NCI-H524 (cell line): ENCODE measurements around the gene KLHL25.
"Not testable (repeated sequence)": the region's sequence is repeated elsewhere in the genome, so short reads cannot be mapped to it uniquely, and the experiment has no call there.

ENCODE experiments used
- DNase-seq, 2 experiments: peaks; one replicate each; lab custom pipeline; 2025; lab: John Stamatoyannopoulos, UW

KLHL25 gene, protein sequence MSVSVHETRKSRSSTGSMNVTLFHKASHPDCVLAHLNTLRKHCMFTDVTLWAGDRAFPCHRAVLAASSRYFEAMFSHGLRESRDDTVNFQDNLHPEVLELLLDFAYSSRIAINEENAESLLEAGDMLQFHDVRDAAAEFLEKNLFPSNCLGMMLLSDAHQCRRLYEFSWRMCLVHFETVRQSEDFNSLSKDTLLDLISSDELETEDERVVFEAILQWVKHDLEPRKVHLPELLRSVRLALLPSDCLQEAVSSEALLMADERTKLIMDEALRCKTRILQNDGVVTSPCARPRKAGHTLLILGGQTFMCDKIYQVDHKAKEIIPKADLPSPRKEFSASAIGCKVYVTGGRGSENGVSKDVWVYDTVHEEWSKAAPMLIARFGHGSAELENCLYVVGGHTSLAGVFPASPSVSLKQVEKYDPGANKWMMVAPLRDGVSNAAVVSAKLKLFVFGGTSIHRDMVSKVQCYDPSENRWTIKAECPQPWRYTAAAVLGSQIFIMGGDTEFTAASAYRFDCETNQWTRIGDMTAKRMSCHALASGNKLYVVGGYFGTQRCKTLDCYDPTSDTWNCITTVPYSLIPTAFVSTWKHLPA

DNA sequence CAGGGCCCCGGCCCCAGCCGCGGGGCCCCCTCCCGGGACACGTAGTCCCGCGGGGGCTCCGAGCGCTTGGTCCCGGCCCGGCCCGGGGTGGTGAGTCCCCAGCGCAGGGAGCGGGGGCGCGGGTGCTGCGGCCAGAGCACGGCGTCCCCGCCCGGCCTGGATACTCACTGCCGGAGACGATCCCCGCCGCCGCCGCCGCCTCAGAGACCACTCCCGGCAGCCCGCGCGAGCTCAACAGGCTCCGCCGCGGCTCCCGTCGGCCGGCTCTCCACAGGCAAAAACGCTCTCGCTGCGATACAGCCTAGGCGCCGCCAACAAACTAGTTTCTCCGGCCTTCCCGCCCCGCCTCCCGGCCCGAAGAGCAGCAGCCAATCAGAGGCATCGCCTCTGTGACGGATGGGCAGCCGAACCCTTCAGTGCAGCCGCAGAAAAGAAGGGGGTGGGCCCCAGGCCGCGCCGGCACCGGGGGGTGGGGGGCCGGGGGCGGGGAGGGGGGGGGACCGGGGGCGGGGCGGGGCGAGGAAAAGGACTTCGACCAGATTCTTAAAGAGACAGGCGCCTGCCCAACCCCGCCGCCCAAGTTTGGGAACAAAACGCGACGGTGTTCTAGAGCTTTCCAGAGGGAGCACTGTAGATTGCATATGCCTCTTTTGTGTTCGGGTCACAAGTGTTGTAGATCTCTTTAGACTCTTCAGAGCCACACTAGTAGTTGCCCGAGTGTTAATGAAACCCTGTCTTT is at the start of gene KLHL25:
Gene KLHL25 (minus strand): TSS at position 328 of the 739 bp plus-strand sequence. CDS start 25,115 bp downstream, outside the sequence.
- DNase-seq: peak; percentile 93 to 95

DNA sequence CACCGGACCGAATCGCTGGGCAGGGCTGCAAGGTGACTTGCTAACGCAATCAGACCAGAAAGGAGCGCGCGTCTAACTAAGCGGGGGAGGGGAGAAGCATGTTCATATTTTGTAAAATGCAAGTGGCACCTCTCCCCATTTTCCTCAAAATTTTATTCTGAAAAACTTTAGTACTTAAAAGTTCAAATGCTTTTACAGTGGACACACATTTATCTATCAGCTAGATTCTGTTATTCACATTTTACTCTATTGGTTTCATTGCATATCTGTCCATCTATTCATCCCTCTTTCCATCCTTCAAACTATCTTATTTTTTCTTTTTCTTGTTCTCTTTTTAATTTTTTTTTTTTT is 46.1 kb upstream of the KLHL25 start:
- DNase-seq: no peak

DNA sequence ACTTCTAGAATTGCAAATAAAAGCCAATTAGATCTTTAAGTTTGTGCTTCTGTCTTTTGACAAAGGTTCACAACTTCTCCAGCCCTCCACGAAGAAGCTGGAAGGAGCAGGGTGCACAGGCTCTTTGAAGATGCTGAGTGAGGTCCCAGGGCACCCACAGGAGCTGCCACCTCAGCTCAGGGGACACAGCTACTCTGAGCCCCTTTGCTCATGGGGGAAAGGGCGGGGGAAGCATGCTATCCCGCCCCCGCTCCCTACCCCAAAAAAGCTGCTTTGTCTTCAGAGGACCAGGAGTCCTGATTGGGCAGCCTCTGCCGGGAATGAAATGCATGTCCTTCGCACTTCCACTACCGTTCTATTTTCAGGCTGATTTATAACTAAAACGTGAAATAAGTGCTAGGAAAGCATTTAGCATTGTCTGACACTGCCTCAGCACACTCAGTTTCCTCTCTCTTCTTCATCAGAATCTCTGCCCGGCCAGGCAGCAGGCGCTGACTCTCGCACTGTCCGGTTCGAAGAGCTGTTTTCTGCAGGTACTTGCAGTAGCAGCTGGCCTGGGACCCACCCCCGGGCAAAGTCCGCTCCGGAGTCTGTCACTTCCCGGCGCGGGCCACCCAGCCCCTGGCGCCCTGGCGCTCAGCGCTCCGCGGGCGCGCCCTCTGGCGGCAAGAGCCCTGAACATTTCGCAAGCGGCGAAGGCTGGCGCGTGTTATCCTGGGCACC is 45.5 kb upstream of the KLHL25 start:
- peak; percentile 83 to 90 for DNase-seq

DNA sequence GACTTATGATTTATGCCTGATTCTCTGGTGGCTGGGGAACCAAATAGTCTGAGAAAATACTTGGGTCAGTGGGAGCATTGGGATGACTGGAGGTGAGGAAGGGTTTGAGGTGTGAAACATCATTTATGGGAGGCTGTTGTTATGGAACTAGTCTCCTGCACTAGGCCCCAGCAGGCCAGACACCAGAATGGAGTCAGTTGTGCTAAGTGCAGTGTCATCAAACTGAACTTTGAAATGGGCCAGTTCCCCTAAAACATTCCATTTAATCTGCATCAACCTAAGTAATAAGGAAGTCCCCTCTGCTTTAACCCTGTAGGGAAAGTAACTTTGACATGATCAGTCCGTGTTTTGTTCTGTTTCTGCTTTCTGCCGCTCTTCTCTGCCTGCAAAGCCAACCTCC is 44.9 kb upstream of the KLHL25 start:
- no peak for DNase-seq

DNA sequence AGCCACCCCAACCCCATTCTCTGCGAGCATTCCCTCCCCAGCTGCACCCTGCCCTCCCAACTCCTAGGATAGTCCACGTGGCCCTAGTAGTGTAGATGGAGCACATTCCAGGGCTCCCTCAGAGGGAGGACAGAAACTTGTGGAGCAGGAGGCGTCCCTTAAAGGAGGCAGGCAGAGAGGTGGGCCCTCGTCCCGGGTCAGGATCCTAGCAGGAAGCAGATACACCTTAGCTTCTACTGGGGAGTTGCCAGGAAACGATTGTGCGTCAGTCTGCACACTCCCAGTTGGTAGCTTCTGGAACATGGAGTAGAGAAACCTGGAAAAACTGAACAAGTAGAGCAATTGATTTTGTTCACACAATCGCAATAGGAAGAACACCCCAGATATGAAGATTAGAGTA is 43.9 kb upstream of the KLHL25 start:
- DNase-seq: no peak

DNA sequence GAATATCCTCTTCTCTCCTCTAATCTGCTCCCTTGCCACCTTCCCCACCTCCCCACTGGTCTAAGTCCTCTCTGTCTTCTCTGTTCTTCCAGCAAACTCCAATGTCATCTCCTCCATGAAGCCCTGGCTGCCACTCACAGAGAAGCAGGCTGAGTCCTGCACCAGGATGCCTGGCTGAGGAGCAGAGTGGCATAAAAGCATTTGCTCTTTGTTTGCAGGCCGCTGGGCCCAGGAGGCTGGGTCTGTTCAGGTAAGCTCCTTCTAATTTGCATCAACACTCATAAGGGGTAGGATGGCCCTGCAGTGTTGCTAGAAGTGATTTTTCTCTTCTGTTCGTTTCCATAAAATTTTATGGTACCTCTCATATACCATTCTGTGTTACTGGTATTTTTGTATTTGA is 43.2 kb upstream of the KLHL25 start:
- DNase-seq: no peak

DNA sequence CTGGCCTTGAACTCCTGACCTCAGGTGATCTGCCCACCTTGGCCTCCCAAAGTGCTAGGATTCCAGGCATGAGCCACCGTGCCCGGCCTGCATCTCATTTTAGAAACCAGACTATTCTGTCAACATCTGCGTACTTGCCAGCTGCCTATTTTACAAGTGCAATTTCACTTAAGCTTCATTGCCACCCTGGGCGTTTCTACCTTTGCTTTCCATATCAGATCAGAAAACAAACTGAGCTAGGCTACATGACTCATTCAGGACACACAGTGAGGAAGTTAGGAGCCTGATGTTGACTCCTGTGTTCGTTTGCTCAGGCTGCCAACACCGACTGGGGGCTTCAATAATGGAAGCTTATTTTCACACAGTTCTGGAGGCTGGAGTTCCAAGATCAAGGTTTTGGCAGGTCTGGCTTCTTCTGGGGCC is 42.3 kb upstream of the KLHL25 start:
- DNase-seq: no peak

DNA sequence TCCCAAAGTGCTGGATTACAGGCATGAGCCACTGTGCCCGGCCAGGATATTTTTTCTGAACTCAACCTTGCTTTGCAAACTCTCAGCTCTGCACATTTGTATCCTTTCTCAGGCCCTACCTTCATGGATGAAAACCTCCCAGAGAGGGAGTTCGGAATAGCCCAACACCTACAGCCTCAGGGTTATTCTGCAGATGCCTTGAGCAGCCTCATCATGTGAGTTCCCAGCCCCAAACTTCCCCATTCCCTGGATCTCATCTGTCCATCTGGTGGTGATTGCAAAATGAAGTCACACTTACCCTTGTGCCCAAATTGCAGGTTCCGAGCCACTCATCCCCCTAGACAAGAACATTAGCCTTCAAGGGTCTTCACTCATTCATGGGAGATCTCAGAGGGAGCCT is 39.9 kb upstream of the KLHL25 start:
- DNase-seq: no peak

DNA sequence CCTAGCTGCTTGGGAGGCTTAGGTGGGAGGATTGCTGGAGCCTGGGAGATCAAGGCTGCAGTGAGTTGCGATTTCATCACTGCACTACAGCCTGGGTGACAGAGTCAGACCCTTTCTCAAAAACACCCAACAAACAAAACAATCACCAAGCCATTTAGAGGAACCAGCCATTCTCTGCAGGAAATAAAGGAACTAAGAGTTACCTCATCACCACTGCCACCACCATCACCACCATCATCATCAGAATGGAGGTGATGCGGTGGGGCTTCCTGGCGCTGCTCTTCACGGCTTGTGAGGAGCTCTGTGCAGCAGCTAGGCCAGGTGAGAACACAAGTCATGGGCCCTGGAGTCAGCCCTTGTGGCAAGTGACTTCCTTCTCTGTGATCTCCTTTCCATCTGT is 37.7 kb upstream of the KLHL25 start:
- DNase-seq: no peak

DNA sequence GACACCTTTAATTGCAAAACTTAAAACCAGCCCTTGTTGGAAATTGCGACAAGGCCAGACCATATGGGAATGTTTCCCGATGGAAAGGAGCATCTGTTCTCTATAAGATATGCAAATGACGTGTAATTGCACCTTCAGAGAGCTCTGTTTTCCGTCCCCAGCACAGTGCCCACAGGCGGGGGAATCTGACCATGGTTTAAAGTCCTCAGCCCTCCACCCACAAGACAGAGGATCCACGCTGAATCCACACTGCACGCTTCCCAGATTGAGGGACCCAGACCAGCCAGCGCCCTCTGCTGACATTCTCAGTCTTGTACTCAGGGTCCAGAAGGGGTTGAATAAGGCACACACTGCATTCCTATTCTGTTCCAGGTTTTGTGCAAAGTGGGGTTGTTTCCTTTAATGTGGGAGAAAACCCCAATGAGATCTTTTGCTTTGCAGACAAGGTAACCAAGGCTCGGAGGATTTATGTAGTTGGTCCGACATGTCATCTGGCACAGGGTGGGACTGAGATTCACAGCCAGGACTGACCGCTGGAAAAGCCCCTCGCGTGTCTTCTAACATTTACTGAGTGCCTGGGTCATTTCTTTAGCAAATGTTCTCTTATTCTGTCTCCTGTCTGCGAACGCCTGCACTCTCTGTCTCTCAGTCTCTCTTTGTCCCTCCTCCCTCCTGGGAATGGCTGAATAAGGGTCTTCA is 36.8 kb upstream of the KLHL25 start:
- peak; percentile 97 to 98 for DNase-seq

DNA sequence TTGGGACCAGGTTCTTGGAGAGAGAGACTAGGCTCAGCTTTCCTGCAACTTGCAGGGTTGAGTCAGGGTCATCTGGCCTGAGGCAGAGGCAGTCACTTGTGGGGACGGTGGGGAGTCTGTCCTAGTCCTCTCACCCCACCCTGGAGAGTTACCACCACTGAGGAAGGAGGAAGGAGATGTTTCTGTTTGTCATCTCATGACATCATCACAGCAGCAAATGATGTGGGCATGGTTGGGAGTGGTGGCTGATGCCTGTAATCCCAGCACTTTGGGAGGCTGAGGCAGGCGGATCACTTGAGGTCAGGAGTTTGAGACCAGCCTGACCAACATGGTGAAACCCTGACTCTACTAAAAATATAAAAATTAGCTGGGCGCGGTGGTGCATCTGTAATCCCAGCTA is 35.0 kb upstream of the KLHL25 start:
- DNase-seq: not testable (repeated sequence)

DNA sequence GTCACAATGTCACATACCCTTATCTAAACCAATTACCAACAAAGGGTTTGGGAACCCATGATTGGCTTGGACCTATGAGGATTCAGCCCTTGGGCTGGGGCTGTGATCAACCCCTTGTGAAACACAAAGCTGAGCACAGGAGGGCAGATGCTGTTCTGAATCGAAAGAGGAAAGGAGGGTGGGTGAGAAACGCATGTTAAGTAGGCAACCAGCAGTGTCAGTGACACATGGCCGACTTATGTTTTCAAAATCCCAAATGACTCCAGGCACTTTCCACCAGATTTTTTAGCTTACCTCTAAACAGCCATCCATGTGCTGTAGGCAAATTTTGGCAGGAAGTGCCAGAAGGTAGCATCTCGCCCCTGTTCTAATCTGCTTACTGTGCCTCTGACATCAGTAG is 34.1 kb upstream of the KLHL25 start:
- DNase-seq: peak; percentile 95 to 99

DNA sequence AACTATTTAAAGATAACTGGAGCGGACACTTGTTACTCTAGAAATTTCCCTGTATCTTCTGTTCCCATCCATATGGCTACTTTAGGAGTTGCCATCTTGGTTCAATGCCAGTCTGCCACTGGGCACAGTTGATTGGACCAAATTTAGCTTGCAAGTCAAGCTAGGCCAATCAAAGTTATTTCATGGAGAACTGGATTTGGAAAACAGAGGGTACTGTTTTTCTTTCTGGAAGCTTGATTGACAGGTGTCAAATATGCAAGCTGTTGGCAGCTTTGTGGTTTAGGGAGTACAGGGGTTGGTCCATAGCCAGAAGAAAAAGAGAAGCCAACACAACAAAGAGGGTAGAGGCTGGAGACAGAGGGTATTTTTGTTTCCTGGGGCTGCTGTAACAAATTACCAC is 33.4 kb upstream of the KLHL25 start:
- DNase-seq: peak; percentile 19 to 32

DNA sequence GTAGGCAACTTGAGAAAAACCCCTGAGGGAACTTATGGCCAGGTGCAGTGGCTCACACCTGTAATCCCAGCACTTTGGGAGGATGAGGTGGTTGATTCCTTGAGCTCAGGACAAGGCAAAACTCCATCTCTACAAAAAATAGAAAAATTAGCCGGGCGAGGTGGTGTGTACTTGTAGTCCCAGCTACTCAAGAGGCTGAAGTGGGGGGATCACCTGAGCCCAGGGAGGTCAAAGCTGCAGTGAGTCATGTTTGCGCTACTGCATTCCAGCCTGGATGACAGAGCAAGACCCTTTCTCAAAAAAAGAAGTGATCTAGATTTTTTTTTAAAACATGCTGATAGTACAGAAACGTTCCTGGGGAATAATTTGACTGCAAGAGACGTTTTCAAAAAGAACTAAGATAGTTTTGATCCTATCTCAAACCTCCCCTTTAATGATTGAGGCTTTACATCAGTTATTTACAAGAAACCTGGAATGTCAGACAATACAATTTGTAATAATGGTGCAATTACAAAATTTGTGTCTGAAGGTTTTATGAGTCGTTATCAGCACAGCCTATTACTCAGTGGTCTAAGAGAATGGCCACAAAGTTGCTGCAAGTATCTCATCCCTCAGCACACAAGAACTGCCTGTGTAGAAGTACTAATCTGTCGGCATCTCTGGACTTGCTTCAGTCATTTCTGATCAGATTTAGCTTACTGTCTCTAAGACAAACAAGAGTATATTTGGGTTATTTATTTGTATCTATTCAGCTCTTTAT is 32.2 kb upstream of the KLHL25 start:
- no peak for DNase-seq

DNA sequence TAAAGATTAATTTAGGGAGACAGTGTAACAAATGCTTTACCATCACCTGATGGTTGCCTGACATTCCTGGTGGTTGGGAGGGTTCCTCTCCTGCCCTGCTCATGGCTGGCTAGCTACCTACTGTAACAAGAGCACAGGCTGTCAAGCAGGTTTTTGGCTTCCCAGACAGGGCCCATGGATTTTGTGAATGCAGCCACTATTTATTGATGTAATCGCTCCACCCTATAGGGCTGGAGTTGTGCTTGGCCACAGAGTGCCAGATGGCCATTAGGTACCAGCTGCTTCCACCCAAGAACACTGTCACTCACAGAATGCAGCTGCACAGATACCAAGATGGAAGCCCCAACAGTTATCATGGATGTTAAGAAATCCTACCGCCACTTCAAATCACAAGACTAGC is 31.0 kb upstream of the KLHL25 start:
- peak; percentile 97 to 99 for DNase-seq

DNA sequence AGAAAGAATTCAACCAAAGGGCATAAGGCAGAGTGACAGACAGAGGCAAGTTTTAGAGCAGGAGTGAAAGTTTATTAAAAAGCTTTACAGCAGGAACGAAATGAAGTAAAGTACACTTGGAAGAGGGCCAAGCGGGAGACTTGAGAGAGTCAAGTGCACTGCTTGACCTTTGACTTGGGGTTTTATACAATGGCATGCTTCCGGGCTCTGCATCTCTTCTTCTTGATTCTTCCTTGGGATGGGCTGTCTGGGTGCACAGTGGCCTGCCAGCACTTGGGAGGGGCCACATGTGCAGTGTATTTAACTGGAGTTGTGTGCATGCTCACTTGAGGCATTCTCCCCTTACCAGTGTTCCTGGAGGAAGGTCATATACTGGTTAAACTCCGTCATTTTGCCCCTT is 30.4 kb upstream of the KLHL25 start:
- DNase-seq: peak in 1 of 2 experiments; percentile 41

DNA sequence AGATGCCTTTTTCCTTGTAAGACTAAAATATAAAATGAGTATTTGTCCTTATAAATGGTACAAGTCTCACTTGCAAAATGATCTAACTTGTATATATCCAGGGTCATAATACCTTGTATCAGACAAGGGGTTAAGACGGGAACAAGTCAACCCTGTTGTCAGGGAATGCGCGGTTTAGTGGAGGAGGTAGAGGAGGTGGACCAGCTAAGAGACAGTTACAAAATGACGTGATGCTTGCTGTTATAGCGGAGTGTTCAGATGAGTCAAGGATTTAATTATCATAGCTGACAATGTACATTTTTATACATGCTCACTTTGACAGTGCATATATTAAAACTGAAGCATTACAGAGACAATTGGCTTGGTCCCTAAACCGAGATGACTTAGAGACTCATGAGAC is 26.8 kb upstream of the KLHL25 start:
- DNase-seq: no peak

DNA sequence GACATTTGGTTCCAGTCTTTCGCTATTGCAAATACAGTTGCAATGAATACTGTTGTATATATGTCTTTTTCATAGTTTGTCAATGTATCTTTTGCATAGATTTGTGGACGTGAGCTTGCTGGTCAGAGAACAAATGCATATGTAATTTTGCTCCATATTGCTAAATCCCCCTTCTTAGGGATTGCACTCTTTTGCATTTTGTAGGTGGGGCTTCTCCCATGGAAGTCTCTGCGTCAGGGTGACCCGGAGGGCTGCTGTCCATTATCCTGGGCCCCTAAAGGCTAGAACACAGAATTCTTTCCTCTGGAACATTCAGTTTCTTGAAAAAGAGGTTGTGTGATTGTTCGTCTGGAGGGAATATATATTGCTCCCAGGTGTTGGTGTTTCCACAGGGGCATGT is 25.2 kb upstream of the KLHL25 start:
- no peak for DNase-seq

DNA sequence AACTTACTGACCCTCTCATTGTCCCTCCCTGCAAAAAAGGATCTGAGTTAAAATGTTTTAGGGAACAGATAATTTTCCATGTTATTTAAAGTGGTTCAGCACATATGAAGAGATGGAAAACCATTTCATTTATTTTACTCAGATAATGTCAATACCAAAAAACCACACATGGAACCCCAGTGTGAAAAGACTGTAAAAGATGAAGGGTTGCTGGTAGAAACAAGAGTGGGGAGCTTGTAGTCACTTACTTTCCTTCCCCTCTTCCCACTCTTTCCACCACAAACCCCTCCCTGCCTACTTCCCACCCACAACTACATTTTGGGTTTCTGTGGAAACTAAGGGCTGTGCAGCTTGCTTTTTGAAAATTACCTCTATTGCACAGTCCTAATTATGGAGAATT is 18.5 kb upstream of the KLHL25 start:
- no peak for DNase-seq

DNA sequence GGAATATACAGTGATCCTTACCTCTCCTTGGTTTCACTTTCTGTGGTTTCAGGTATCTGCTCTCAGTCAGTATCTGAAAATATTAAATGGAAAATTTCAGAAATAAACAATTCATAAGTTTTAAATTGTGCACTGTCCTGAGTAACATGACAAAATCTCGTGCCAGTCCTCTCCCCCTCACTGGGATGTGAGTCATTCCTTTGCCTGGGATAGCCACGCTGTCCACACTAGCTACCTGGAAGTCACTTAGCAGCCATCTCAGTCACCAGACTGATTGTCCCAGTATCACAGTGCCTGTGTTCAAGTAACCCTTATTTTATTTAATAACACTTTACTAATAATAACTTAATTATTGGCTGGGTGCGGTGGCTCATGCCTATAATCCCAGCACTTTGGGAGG is 15.3 kb upstream of the KLHL25 start:
- no peak for DNase-seq

DNA sequence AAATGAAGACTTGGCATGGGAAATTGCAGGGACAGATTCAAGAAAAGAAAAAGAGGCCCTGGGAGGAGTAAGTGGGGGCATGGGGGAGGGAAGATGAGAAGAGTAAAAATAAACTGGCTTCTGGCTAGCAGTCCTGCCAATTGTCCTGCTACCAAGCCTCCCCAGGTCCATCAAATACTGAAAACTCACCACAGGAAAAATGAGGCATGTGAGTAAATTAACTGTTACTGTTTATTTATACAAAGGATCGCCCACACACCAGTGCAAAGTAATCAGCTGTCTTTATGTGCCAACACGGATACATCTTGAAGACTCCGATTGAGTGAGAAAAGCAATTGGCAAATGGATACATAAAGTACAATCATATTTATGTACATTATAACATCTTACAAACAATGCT is 10.7 kb upstream of the KLHL25 start:
- no peak for DNase-seq
